Body of pancreas (tissue), 4 donors: ENCODE measurements around the gene PDIA2.

Experiments
- CTCF ChIP-seq, 7 experiments: fragments of 450-650 bp in 4 of 7; fragments of 200-600 bp in 3 of 7; sonication (generic) in 3 of 7; IDR thresholded peaks; one replicate each; pipeline ENCODE4 v1.5.1; 2016 to 2019; ENCODE audit warnings: antibody characterized with exemption in 7 of 7
- POLR2A ChIP-seq, 3 donors: fragments of 450-650 bp; IDR thresholded peaks; one replicate each; pipeline ENCODE4 v1.6.1; 2016; ENCODE audit warnings: antibody characterized with exemption in 3 of 3, mild to moderate bottlenecking in 2 of 3

- TF ChIP-seq CTCF (IDR thresholded peaks at IDR 0.05) (no peak), POLR2A (IDR thresholded peaks at IDR 0.05) (no peak)
Measured at GRCh38 chr16:259226-259625, 23.7 kb upstream of the PDIA2 start.
